HAP-1 (cell line): ENCODE results near the gene SOX4.

Experiments
- DNase-seq, 2 experiments: peaks; one replicate each; pipeline ENCODE4 v3.0.0-alpha.2; 2016 to 2020; ENCODE audit warnings: low spot score in 2 of 2
- H3K27me3 ChIP-seq: fragments of 250-450 bp; sonication (Bioruptor Pico); 2 replicates; pipeline ENCODE4 v1.5.1; 2020; ENCODE audit warnings: low read depth, mild to moderate bottlenecking, moderate library complexity
- H3K36me3 ChIP-seq: fragments of 250-450 bp; sonication (Bioruptor Pico); replicated peaks from 2 replicates; pipeline ENCODE4 v1.5.1; 2020; ENCODE audit warnings: mild to moderate bottlenecking
- H3K4me1 ChIP-seq: fragments of 250-450 bp; sonication (Bioruptor Pico); 2 replicates; pipeline ENCODE4 v1.5.1; 2020; ENCODE audit warnings: mild to moderate bottlenecking
- H3K4me3 ChIP-seq: fragments of 250-450 bp; sonication (Bioruptor Pico); 2 replicates; pipeline ENCODE4 v1.5.1; 2020; ENCODE audit warnings: mild to moderate bottlenecking, moderate library complexity
- H3K9me3 ChIP-seq: fragments of 250-450 bp; sonication (Bioruptor Pico); 2 replicates; pipeline ENCODE4 v1.5.1; 2020; ENCODE audit warnings: mild to moderate bottlenecking, moderate library complexity
- in situ Hi-C: fragments of 300-500 bp; cut with MboI; formaldehyde crosslinking; loops from 3 replicates; pipeline ENCODE4 v1.14.3; 2020; ENCODE audit warnings: low sequenced_read_pairs, inconsistent platforms, mixed read lengths

SOX4 gene

GRCh38 chr6:21587179-21587960, 6.2 kb upstream of the SOX4 start:
- in situ Hi-C loops, result loop anchor here (5.0 to 25.0 kb wide), 3 partner anchors 625 to 1020 kb away; no protein-coding TSS in a partner anchor
- Histone ChIP-seq H3K36me3 (no peaks in the 10 kb centered on the region), H3K9me3 (no peaks in the 10 kb centered on the region; the same call in 1 of the 2 replicates), H3K4me3 (peak overlapping the region; percentile 44), H3K27me3 (no peaks in the 10 kb centered on the region), H3K4me1 (peaks cover 5% of the 10 kb centered on the region)
- DNase-seq, result peak; percentile 72 to 74

GRCh38 chr6:21587961-21588480, 5.5 kb upstream of the SOX4 start:
- no peaks in the 10 kb centered on the region for H3K36me3 ChIP-seq
- in situ Hi-C loops, result loop anchor here (5.0 to 25.0 kb wide), 3 partner anchors 626 to 1021 kb away; no protein-coding TSS in a partner anchor
- H3K9me3 ChIP-seq, result no peaks in the 10 kb centered on the region
- peaks cover 9% of the 10 kb centered on the region for H3K4me1 ChIP-seq
- DNase-seq, result peak; percentile 44 to 75
- peak overlapping the region; percentile 44 for H3K4me3 ChIP-seq
- H3K27me3 ChIP-seq, result no peaks in the 10 kb centered on the region

GRCh38 chr6:21588481-21589351, 4.8 kb upstream of the SOX4 start:
- peak; percentile 74 to 75 for DNase-seq
- in situ Hi-C loops, result loop anchor here (5.0 to 25.0 kb wide), 3 partner anchors 626 to 1021 kb away; no protein-coding TSS in a partner anchor
- Histone ChIP-seq H3K36me3 (no peaks in the 10 kb centered on the region), H3K9me3 (no peaks in the 10 kb centered on the region), H3K27me3 (no peaks in the 10 kb centered on the region), H3K4me1 (peaks cover 10% of the 10 kb centered on the region), H3K4me3 (peak overlapping the region; percentile 44)

- H3K4me3 ChIP-seq, result peak overlapping the region; percentile 44
- H3K36me3 ChIP-seq, result no peaks in the 10 kb centered on the region
- peak; percentile 77 to 93 for DNase-seq
- peaks cover 10% of the 10 kb centered on the region for H3K4me1 ChIP-seq
- H3K27me3 ChIP-seq, result no peaks in the 10 kb centered on the region
- no peaks in the 10 kb centered on the region for H3K9me3 ChIP-seq
- in situ Hi-C loops, result loop anchor here (5.0 to 25.0 kb wide), 3 partner anchors 627 to 1022 kb away; no protein-coding TSS in a partner anchor
These were observed 3.9 kb upstream of the SOX4 start for GRCh38 chr6:21589352-21590345.

GRCh38 chr6:21590346-21590745, 3.2 kb upstream of the SOX4 start:
- Histone ChIP-seq H3K27me3 (no peaks in the 10 kb centered on the region), H3K4me1 (peaks cover 10% of the 10 kb centered on the region), H3K36me3 (no peaks in the 10 kb centered on the region), H3K4me3 (no peak overlapping the region), H3K9me3 (no peaks in the 10 kb centered on the region)
- in situ Hi-C loops, result loop anchor here (25.0 kb wide), 2 partner anchors 628 to 728 kb away; no protein-coding TSS in a partner anchor
- DNase-seq, result no peak

GRCh38 chr6:21591446-21591845, 2.1 kb upstream of the SOX4 start:
- Histone ChIP-seq H3K4me1 (peaks cover 10% of the 10 kb centered on the region), H3K27me3 (no peaks in the 10 kb centered on the region), H3K4me3 (no peak overlapping the region), H3K36me3 (no peaks in the 10 kb centered on the region; the same call in 1 of the 2 replicates), H3K9me3 (no peaks in the 10 kb centered on the region)
- no peak for DNase-seq
- in situ Hi-C loops, result loop anchor here (25.0 kb wide), 2 partner anchors 629 to 729 kb away; no protein-coding TSS in a partner anchor

GRCh38 chr6:21592953-21593352, 598 bp upstream of the SOX4 start:
- H3K27me3 ChIP-seq, result no peaks in the 10 kb centered on the region
- no peaks in the 10 kb centered on the region; the same call in 1 of the 2 replicates for H3K36me3 ChIP-seq
- peaks cover 4% of the 10 kb centered on the region; the same call in 1 of the 2 replicates for H3K4me1 ChIP-seq
- H3K9me3 ChIP-seq, result no peaks in the 10 kb centered on the region
- DNase-seq, result peak in 1 of 2 experiments; percentile 59
- peak overlapping the region; percentile 77 for H3K4me3 ChIP-seq
- in situ Hi-C loops, result loop anchor here (25.0 kb wide), 2 partner anchors 631 to 731 kb away; no protein-coding TSS in a partner anchor

- peaks cover 3% of the 10 kb centered on the region for H3K36me3 ChIP-seq
- no peaks in the 10 kb centered on the region for H3K27me3 ChIP-seq
- H3K4me1 ChIP-seq, result peaks cover 9% of the 10 kb centered on the region
- H3K9me3 ChIP-seq, result no peaks in the 10 kb centered on the region
- H3K4me3 ChIP-seq, result peak overlapping the region; percentile 77
- DNase-seq, result peak in 1 of 2 experiments; percentile 47
- in situ Hi-C loops, result loop anchor here (25.0 kb wide), 2 partner anchors 632 to 732 kb away; no protein-coding TSS in a partner anchor
These were observed 420 bp downstream of the SOX4 start for GRCh38 chr6:21593927-21594415.

- peaks cover 8% of the 10 kb centered on the region for H3K36me3 ChIP-seq
- H3K4me1 ChIP-seq, result peaks cover 11% of the 10 kb centered on the region
- H3K4me3 ChIP-seq, result peak overlapping the region; percentile 77
- no peaks in the 10 kb centered on the region for H3K9me3 ChIP-seq
- DNase-seq, result peak; percentile 52 to 54
- H3K27me3 ChIP-seq, result no peaks in the 10 kb centered on the region
- in situ Hi-C loops, result loop anchor here (25.0 kb wide), 2 partner anchors 632 to 732 kb away; no protein-coding TSS in a partner anchor
These were observed 1.1 kb downstream of the SOX4 start for GRCh38 chr6:21594416-21595281.

GRCh38 chr6:21595285-21596144, 2.0 kb downstream of the SOX4 start:
- DNase-seq, result peak in 1 of 2 experiments; percentile 52
- Histone ChIP-seq H3K27me3 (no peaks in the 10 kb centered on the region), H3K9me3 (no peaks in the 10 kb centered on the region), H3K36me3 (peaks cover 8% of the 10 kb centered on the region), H3K4me3 (peak overlapping the region; percentile 77), H3K4me1 (peaks cover 11% of the 10 kb centered on the region)
- in situ Hi-C loops, result loop anchor here (25.0 kb wide), 2 partner anchors 633 to 733 kb away; no protein-coding TSS in a partner anchor
